IMR-90 (cell line): ENCODE results near the gene MRPL20. TPM values are rescaled to one million over a fixed set of nuclear protein-coding genes. Genes with fewer than 3 reads are reported as not detected.
A peak's percentile ranks its signal among the peaks of the same experiment; 100 is the strongest.

ENCODE experiments used
- ATAC-seq: fragments of 200-7000 bp; cut with Tn5 transposase; 2 replicates; pipeline ENCODE4 v1.9.1; 2020; ENCODE audit warnings: low read depth, mild to moderate bottlenecking, moderate library complexity
- BruUV-seq: library from RNA; stranded (reverse); fragments of 400-500 nt; replicated peaks from 2 replicates; lab custom pipeline; 2021; lab: Mats Ljungman, UMichigan
- CTCF ChIA-PET: fragments of 300-600 bp; formaldehyde crosslinking; extraction: SDS; loops from one replicate; lab custom pipeline; 2021; ENCODE audit warnings: antibody characterized with exemption; lab: Yijun Ruan, JAX
- POLR2A ChIA-PET: fragments of 300-600 bp; sonication (Branson Sonifier 250); formaldehyde crosslinking; loops from one replicate; lab custom pipeline; 2022; ENCODE audit warnings: antibody characterized with exemption; ENCODE audit not compliant: unreplicated experiment; lab: Charles Lee
- DNase-seq: peaks from one replicate; pipeline ENCODE4 v3.0.0; 2013
- H2AFZ ChIP-seq: replicated peaks from 2 replicates; pipeline ENCODE3; 2013; ENCODE audit warnings: low read length, mild to moderate bottlenecking; ENCODE audit not compliant: poor library complexity
- H2AK5ac ChIP-seq: 2 replicates; pipeline ENCODE4 v1.6.1; 2013; ENCODE audit warnings: low read depth, low read length, inconsistent platforms
- H2AK9ac ChIP-seq: replicated peaks from 2 replicates; pipeline ENCODE3; 2013; ENCODE audit warnings: mild to moderate bottlenecking, low read depth, low read length, moderate library complexity; ENCODE audit not compliant: poor library complexity
- H2BK120ac ChIP-seq: 2 replicates; pipeline ENCODE4 v1.6.1; 2013; ENCODE audit warnings: low read depth, low read length, inconsistent platforms
- H2BK15ac ChIP-seq: 3 replicates; pipeline ENCODE4 v1.6.1; 2013; ENCODE audit warnings: low read depth, low read length, inconsistent platforms
- H2BK20ac ChIP-seq: 2 replicates; pipeline ENCODE4 v1.6.1; 2013; ENCODE audit warnings: low read depth, mild to moderate bottlenecking, inconsistent platforms, low read length, moderate library complexity
- H2BK5ac ChIP-seq: 2 replicates; pipeline ENCODE4 v1.6.1; 2013; ENCODE audit warnings: mild to moderate bottlenecking, low read depth, low read length, inconsistent platforms; ENCODE audit not compliant: poor library complexity, severe bottlenecking
- H3K14ac ChIP-seq: replicated peaks from 2 replicates; pipeline ENCODE4 v1.6.1; 2013; ENCODE audit warnings: low read depth, low read length, inconsistent platforms
- H3K18ac ChIP-seq: 2 replicates; pipeline ENCODE4 v1.6.1; 2013; ENCODE audit warnings: low read depth, low read length, control low read depth
- H3K23ac ChIP-seq: 2 replicates; pipeline ENCODE4 v1.6.1; 2013; ENCODE audit warnings: low read depth, low read length, inconsistent platforms
- H3K27ac ChIP-seq: 2 replicates; pipeline ENCODE4 v1.5.1; 2013; ENCODE audit warnings: mild to moderate bottlenecking, control low read depth, low read length; ENCODE audit not compliant: insufficient read depth
- H3K27me3 ChIP-seq: 2 replicates; pipeline ENCODE4 v1.6.1; 2013; ENCODE audit warnings: low read length; ENCODE audit not compliant: control insufficient read depth, insufficient read depth
- H3K36me3 ChIP-seq: 2 replicates; pipeline ENCODE4 v1.6.1; 2013; ENCODE audit warnings: low read length, mixed read lengths; ENCODE audit not compliant: control insufficient read depth, insufficient read depth
- H3K4ac ChIP-seq: 2 replicates; pipeline ENCODE4 v1.6.1; 2013; ENCODE audit warnings: low read depth, low read length, inconsistent platforms
- H3K4me1 ChIP-seq: 2 replicates; pipeline ENCODE4 v1.6.1; 2013; ENCODE audit warnings: low read length, mixed read lengths; ENCODE audit not compliant: control insufficient read depth, insufficient read depth
- H3K4me2 ChIP-seq: 2 replicates; pipeline ENCODE4 v1.6.1; 2013; ENCODE audit warnings: low read depth, mild to moderate bottlenecking, control low read depth, low read length, moderate library complexity
- H3K4me3 ChIP-seq: 2 replicates; pipeline ENCODE4 v1.5.1; 2013; ENCODE audit warnings: low read depth, mild to moderate bottlenecking, control low read depth, low read length, moderate library complexity; ENCODE audit not compliant: insufficient read depth
- H3K56ac ChIP-seq: 2 replicates; pipeline ENCODE4 v1.6.1; 2013; ENCODE audit warnings: low read length, inconsistent platforms; ENCODE audit not compliant: insufficient read depth; ENCODE audit errors: extremely low read depth
- H3K79me1 ChIP-seq, 2 experiments: 2 replicates each; pipeline ENCODE4 v1.6.1; 2013; ENCODE audit warnings: low read length in 2 of 2, inconsistent platforms in 1 of 2, low read depth in 1 of 2
- H3K9ac ChIP-seq: 2 replicates; pipeline ENCODE4 v1.6.1; 2013; ENCODE audit warnings: low read depth, low read length, control low read depth
- H3K9me1 ChIP-seq: 2 replicates; pipeline ENCODE4 v1.6.1; 2013; ENCODE audit warnings: low read length, inconsistent platforms; ENCODE audit not compliant: insufficient read depth
- H3K9me3 ChIP-seq: 2 replicates; pipeline ENCODE4 v1.6.1; 2013; ENCODE audit warnings: low read length; ENCODE audit not compliant: control insufficient read depth, insufficient read depth
- H4K20me1 ChIP-seq: 2 replicates; pipeline ENCODE4 v1.6.1; 2013; ENCODE audit warnings: low read length, inconsistent platforms; ENCODE audit not compliant: insufficient read depth
- H4K5ac ChIP-seq: 2 replicates; pipeline ENCODE4 v1.6.1; 2013; ENCODE audit warnings: mild to moderate bottlenecking, low read depth, low read length, control low read depth
- H4K8ac ChIP-seq, 2 experiments: 2 replicates each; pipeline ENCODE4 v1.6.1; 2013; ENCODE audit warnings: low read depth in 2 of 2, low read length in 2 of 2, control low read depth in 1 of 2, inconsistent platforms in 1 of 2
- H4K91ac ChIP-seq: 2 replicates; pipeline ENCODE4 v1.6.1; 2013; ENCODE audit warnings: low read depth, low read length, inconsistent platforms; ENCODE audit not compliant: insufficient read depth
- BHLHE40 ChIP-seq: fragments of 150-350 bp; IDR thresholded peaks from 2 replicates; pipeline ENCODE4 v1.6.1; 2016; ENCODE audit warnings: mild to moderate bottlenecking, low read depth, low read length
- CEBPB ChIP-seq: IDR thresholded peaks from 2 replicates; pipeline ENCODE4 v1.6.1; 2012; ENCODE audit warnings: low read depth, low read length, improper control_type of control experiment
- CHD1 ChIP-seq: IDR thresholded peaks from 2 replicates; pipeline ENCODE4 v1.6.1; 2012; ENCODE audit warnings: low read depth, low read length, improper control_type of control experiment
- CTCF ChIP-seq: conservative IDR thresholded peaks from 2 replicates; pipeline ENCODE4 v1.5.1; 2012; ENCODE audit warnings: mild to moderate bottlenecking, low read depth, low read length, improper control_type of control experiment
- FOS ChIP-seq: fragments of 150-350 bp; IDR thresholded peaks from 2 replicates; pipeline ENCODE4 v1.6.1; 2016; ENCODE audit warnings: low read depth, low read length
- MAFK ChIP-seq: IDR thresholded peaks from 2 replicates; pipeline ENCODE4 v1.6.1; 2012; ENCODE audit warnings: low read depth, low read length, improper control_type of control experiment
- MAZ ChIP-seq: IDR thresholded peaks from 2 replicates; pipeline ENCODE4 v1.6.1; 2012; ENCODE audit warnings: low read depth, mild to moderate bottlenecking, low read length, improper control_type of control experiment, moderate library complexity, borderline replicate concordance
- MXI1 ChIP-seq: IDR thresholded peaks from 2 replicates; pipeline ENCODE4 v1.6.1; 2012; ENCODE audit warnings: low read depth, mild to moderate bottlenecking, low read length, moderate library complexity, borderline replicate concordance
- NFE2L2 ChIP-seq: fragments of 150-350 bp; IDR thresholded peaks from 2 replicates; pipeline ENCODE4 v1.6.1; 2016; ENCODE audit warnings: low read depth, mild to moderate bottlenecking, low read length
- POLR2A ChIP-seq: IDR thresholded peaks from 2 replicates; pipeline ENCODE4 v1.6.1; 2012; ENCODE audit warnings: mild to moderate bottlenecking, low read depth, low read length
- RAD21 ChIP-seq: IDR thresholded peaks from 2 replicates; pipeline ENCODE4 v1.6.1; 2012; ENCODE audit warnings: low read length, improper control_type of control experiment
- RCOR1 ChIP-seq: IDR thresholded peaks from 2 replicates; pipeline ENCODE4 v1.6.1; 2012; ENCODE audit warnings: mild to moderate bottlenecking, low read length, improper control_type of control experiment; ENCODE audit not compliant: insufficient replicate concordance
- RFX5 ChIP-seq: IDR thresholded peaks from 2 replicates; pipeline ENCODE4 v1.8.0; 2012; ENCODE audit warnings: low read depth, mild to moderate bottlenecking, low read length, moderate library complexity
- SMC3 ChIP-seq: fragments of 150-350 bp; IDR thresholded peaks from 2 replicates; pipeline ENCODE4 v1.6.1; 2016; ENCODE audit warnings: low read depth, mild to moderate bottlenecking, antibody characterized with exemption, low read length, moderate library complexity
- WGBS, 2 experiments: methylation state at CpG; one replicate each; pipeline versions ENCODE4 v1.1.5 to v1.1.7; 2013; ENCODE audit warnings: missing lambda C conversion rate in 2 of 2; ENCODE audit not compliant: insufficient read length in 1 of 2; ENCODE audit errors: extremely low coverage in 2 of 2; 5-methylcytosine and 5-hydroxymethylcytosine counted together
- dilution Hi-C: fragments of 300-500 bp; cut with HindIII; formaldehyde crosslinking; loops from one replicate; pipeline ENCODE4 v1.14.3; 2018; ENCODE audit warnings: low sequenced_read_pairs; ENCODE audit not compliant: unreplicated experiment
- in situ Hi-C: fragments of 300-500 bp; cut with MboI; formaldehyde crosslinking; loops from 3 replicates; pipeline ENCODE4 v1.14.3; 2019; ENCODE audit warnings: low sequenced_read_pairs, inconsistent platforms, mixed read lengths
- intact Hi-C: fragments of 100-400 bp; cut with micrococcal nuclease; formaldehyde crosslinking; loops from 2 replicates; pipeline ENCODE4 v1.10.0; 2022
- polyA plus RNA-seq, 3 experiments: library from polyadenylated mRNA; depleted of rRNA; stranded (reverse); fragments of >200 nt; gene quantifications; 2 replicates each; pipeline ENCODE4 v1.2.3, GENCODE V29; 2012; ENCODE audit warnings: low replicate concordance in 1 of 3
- total RNA-seq: library from RNA; depleted of rRNA; stranded (reverse); fragments of >200 nt; gene quantifications from 2 replicates; pipeline ENCODE4 v1.2.3, GENCODE V29; 2012
- TF ChIP-seq, protein P1 (sequence below): fragments of 150-350 bp; IDR thresholded peaks from 2 replicates; pipeline ENCODE4 v1.6.1; 2016; ENCODE audit warnings: low read depth, mild to moderate bottlenecking, low read length, moderate library complexity, borderline replicate concordance
- TF ChIP-seq, protein P2 (sequence below): fragments of 150-350 bp; IDR thresholded peaks from 2 replicates; pipeline ENCODE4 v1.6.1; 2017; ENCODE audit warnings: mild to moderate bottlenecking, antibody characterized with exemption, low read length, low read depth

Gene MRPL20
- total and polyA plus RNA-seq, 2 of the 4 experiments (the other 2 are of a cell fraction): 141 to 157 TPM

DNA sequence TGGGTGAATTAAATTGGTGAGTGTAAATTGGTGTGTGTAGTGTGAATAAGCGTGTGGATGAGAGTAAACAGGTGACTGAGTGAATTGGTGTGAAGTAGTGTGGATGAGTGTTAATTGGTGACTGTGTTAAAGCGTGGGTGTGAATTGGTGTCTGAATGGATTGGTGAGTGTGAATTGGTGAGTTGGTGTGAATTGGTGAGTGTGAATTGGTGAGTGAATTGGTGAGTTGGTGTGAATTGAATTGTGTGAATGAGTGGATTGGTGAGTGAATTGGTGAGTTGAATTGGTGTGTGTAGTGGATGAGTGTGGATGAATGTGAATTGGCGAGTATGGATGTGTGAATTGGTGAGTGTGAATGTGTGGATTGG lies 40.4 kb downstream of the MRPL20 start:
- Histone ChIP-seq H2BK5ac (peak overlapping the region; percentile 45), H4K91ac (no peak overlapping the region), H2AK5ac (no peak overlapping the region), H4K20me1 (0 out of 2 replicates have a peak, but pooled peaks cover 1% of the 10 kb centered on the region), H3K56ac (no peak overlapping the region), H3K14ac (no peak overlapping the region), H2BK15ac (no peak overlapping the region), H4K8ac (no peak overlapping the region), H3K27ac (no peak overlapping the region), H3K27me3 (no peaks in the 10 kb centered on the region), H3K36me3 (no peaks in the 10 kb centered on the region; the same call in 1 of the 2 replicates), H3K18ac (no peak overlapping the region), H4K5ac (no peak overlapping the region), H2BK20ac (no peak overlapping the region), H3K4me2 (no peak overlapping the region), H3K9me3 (no peaks in the 10 kb centered on the region), H3K4ac (no peak overlapping the region), H3K9ac (no peak overlapping the region), H3K79me1 (peaks cover 0 to 26% of the 10 kb centered on the region in 2 experiments; a peak in 2 of 4 replicates), H3K23ac (peak overlapping the region; percentile 49; the same call in 1 of the 2 replicates), H2AFZ (no peak overlapping the region), H3K4me3 (no peak overlapping the region), H2AK9ac (no peak overlapping the region), H3K9me1 (0 out of 2 replicates have a peak, but pooled peaks cover 6% of the 10 kb centered on the region), H3K4me1 (peaks cover 6% of the 10 kb centered on the region), H2BK120ac (no peak overlapping the region)
- no peak for ATAC-seq
- ChIA-PET POLR2A (no interaction called here), CTCF (no interaction called here)
- TF ChIP-seq FOS (no peak), NFE2L2 (no peak), RAD21 (no peak), MAZ (no peak), CTCF (no peak), CEBPB (no peak), MAFK (no peak), RCOR1 (no peak), CHD1 (no peak), RFX5 (no peak), MXI1 (no peak), BHLHE40 (no peak), SMC3 (no peak), POLR2A (no peak)
- TF ChIP-seq, protein P1, sequence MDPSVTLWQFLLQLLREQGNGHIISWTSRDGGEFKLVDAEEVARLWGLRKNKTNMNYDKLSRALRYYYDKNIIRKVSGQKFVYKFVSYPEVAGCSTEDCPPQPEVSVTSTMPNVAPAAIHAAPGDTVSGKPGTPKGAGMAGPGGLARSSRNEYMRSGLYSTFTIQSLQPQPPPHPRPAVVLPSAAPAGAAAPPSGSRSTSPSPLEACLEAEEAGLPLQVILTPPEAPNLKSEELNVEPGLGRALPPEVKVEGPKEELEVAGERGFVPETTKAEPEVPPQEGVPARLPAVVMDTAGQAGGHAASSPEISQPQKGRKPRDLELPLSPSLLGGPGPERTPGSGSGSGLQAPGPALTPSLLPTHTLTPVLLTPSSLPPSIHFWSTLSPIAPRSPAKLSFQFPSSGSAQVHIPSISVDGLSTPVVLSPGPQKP: no peak
- TF ChIP-seq, protein P2, sequence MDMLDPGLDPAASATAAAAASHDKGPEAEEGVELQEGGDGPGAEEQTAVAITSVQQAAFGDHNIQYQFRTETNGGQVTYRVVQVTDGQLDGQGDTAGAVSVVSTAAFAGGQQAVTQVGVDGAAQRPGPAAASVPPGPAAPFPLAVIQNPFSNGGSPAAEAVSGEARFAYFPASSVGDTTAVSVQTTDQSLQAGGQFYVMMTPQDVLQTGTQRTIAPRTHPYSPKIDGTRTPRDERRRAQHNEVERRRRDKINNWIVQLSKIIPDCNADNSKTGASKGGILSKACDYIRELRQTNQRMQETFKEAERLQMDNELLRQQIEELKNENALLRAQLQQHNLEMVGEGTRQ: no peak
- in situ Hi-C loops: no loop called here
- dilution Hi-C loops: no loop called here
- intact Hi-C loops: no loop called here
- no peak for DNase-seq
- 96 to 100% methylated on average over 3 of the region's 3 CpGs for WGBS, 2 experiments
- no TSS peak for BruUV-seq
